Hippocampal formation (tissue), 2 donors: ENCODE results near the gene CXCL17.
"Not testable (repeated sequence)": the region's sequence is repeated elsewhere in the genome, so short reads cannot be mapped to it uniquely, and the experiment has no call there.

Experiments
- DNase-seq, 2 donors: peaks; one replicate each; lab custom pipeline; 2025; lab: John Stamatoyannopoulos, UW

CXCL17 gene, protein sequence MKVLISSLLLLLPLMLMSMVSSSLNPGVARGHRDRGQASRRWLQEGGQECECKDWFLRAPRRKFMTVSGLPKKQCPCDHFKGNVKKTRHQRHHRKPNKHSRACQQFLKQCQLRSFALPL

DNA sequence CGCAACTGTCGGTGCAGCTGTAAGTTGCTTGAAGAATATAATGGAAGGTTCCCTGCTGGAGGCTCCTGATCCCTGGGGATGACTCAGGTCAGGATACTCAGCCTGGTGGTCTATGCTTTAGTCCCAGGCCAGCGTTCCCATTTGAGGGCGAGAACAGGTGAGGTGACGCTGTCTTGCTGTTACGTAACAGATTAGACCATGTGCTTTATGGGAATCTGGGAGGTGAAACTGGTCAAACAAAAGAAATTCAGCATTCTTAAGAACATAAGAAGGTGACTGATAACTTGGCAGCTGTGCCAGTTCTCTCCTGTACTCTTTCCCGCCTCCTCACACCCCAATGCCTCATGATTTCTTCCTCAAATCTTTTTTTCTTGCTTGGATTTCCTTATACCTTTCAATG lies at the start of gene CXCL17:
TSS of gene CXCL17 (minus strand) at position 114 of the 400 bp plus-strand sequence. CDS start 114 bp downstream, outside the sequence.
- DNase-seq: no peak

DNA sequence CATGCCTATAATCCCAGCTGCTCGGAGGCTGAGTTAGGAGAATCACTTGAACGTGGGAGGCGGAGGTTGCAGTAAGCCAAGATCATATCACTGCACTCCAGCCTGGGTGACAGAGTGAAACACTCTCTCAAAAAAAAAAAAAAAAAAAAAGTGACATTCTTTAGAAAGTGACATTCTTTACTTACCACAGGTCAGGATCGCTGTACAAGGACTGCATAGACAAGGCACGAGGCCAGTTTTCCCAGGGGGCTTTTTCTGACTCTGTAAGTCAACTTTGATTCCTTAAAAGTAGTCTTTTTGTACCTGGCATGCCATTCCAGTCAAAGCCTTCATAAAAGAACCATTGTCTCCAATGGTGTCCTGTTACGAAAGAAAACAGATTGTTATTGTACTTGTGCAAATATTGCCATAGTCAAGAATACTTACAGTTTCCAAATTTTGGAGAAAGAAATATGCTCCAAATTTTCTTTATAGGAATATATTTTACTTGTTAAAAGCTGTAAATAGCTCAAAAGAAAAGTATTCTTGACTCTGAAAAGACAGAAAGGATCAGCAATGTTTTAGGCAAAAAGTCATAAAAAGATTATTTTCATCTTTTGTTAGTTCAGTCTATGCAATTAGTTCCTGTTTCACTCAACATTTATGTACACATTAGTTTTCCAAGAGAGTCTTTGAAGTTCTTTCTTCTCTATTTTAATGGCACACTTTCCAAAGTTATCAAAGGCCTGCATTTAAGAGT lies 46.2 kb upstream of the CXCL17 start:
- DNase-seq: no peak

DNA sequence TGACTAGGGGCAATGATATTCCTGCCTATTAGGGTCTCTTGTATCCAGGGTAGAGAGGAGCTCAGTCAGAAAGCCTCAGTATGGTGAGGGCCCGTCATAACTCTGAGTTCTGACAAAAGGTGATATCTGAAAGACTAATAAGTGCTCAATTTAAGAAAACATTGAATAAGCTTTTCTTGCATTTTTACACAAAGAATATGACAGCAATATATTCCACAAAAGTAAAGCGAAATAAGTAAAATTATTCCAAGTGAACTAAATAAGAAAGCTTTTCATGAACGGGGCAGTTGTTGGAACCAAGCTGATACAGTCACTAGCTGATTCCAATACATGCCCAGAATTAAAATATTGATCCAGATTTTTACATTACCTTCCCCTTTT lies 45.0 kb upstream of the CXCL17 start:
- DNase-seq: no peak

DNA sequence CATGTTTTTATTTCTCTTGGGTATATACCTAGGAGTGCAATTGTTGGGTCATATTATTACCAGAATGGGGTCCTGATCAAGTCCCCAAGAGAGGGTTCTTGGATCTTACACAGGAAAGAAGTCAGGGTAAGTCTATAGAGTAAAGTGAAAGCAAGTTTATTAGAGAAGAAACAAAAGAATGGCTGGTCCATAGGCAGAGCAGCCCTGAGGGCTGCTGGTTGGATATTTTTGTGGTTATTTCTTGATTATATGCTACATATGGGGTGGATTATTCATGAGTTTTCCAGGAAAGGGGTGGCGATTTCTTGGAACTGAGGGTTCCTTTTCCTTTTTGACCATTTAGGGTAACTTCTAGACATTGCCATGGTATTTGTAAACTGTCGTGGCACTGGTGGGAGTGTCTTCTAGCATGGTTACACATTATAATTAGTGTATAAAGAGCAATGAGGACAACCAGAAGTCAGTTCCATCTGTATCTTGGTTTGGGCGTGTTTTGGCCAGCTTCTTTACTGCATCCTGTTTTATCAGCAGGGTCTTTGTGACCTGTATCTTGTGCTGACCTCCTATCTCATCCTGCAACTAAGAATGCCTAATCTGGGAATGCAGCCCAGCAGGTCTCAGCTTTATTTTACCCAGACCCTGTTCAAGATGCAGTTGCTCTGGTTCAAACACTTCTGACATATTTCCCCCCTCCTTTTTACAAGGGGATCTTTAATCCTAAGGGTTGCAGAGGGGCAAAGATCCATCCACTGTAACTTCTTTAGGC lies 44.5 kb upstream of the CXCL17 start:
- DNase-seq: no peak

DNA sequence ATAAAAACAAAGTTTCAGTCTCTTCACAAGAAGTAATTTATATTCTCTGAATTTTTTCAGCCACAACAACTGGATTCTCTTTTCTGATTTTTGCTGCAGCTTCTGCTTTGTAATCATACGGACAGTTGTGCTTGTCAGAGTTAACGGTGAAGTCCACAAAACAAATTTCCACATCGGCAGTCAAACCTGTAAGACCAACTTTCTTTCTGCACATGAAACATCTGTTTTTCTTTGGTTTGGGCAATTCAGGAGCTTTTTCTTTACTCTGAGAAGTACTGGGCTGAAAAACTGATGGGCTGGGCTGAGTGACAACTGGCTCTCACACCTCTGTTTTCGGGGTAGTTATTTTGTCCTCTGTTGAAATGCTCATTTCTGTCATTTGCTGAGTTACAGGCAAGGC lies 42.3 kb upstream of the CXCL17 start:
- DNase-seq: not testable (repeated sequence)

DNA sequence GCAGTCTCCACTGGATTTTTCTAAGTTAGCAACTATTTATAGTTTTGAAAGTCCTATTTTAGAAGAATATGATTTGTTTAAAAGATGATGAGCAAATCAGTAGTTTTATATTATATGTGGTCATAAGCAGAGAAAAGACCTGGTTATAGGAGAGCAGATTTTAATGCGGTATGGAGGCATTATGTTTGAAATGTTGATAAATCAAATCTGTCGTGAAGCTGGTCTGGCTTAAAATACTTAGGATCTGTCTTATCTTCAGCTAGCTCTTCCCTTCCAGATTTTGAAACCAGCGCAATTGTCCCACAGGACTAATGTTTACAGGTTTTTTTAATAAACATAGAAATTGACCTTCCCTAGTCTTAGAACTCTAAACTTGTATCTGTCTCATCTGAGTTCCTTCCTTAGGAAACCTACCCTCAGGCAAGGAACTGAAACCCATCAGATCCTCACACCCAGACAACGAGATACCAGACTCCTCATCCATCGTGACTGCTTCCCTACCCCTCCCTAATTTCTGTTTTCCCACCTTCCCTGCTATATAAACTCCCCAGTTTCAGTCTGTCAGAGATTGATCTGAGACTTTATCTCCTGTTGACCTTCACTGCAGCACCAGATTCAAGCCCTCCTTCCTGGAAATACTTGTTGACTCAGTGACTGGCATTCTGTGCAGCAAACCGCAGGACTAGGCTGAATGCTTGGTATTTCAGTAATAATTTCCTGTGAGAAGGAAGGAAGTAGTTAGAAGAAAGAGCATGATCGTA lies 37.8 kb upstream of the CXCL17 start:
- no peak for DNase-seq

DNA sequence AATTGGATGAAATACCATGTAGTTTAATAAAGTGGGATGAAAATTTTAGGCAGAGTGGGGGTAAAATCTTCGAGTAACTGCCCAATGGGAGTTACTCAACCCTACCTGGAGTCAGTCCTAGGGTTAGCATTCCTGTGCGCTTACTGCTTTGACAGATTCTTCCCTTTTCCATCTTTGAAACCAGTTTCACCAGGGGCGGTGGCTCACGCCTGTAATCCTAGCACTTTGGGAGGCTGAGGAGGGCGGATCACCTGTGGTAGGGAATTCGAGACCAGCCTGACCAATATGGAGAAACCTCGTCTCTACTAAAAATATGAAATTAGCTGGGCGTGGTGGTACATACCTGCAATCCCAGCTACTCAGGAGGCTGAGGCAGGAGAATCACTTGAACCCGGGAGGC lies 37.0 kb upstream of the CXCL17 start:
- DNase-seq: no peak

DNA sequence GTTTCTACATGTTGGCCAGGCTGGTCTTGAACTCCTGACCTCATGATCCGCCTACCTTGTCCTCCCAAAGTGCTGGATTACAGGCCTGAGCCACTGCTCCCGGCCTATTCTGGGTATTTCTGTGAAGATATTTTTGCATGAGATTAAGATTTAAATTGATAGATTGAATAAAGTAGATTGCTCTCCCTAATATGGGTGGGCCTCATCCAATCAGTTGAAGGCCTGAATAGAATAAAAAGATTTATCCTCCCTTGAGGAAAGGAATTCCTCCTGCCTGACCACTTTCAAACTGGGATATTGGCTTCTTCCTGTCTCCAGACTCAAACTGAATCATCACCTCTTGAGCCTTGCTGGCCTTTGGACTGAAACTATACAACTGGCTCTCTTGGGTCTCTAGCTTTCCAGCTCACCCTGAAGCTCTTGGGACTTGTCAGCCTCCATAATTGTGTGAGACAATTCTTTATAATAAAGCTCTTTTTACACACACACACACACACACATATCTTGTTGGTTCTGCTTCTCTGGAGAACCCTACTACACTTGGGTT lies 36.1 kb upstream of the CXCL17 start:
- DNase-seq: no peak

DNA sequence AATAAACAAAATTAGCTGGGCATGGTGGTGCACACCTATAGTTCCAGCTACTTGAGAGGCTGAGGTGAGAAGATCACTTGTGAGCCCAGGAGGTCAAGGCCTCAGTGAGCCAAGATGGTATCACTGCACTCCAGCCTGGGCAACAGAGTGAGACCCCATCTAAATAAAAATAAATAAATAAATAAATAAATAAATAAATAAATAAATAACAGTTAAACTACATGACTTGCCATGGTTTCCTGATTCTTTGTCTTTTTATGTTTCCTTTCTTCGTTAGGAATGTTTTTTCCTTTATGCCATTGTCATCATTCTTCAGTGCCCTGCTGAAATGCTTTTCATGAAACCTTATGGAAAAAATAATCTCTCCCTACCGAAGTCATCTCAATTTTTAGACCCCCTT lies 35.2 kb upstream of the CXCL17 start:
- DNase-seq: no peak

DNA sequence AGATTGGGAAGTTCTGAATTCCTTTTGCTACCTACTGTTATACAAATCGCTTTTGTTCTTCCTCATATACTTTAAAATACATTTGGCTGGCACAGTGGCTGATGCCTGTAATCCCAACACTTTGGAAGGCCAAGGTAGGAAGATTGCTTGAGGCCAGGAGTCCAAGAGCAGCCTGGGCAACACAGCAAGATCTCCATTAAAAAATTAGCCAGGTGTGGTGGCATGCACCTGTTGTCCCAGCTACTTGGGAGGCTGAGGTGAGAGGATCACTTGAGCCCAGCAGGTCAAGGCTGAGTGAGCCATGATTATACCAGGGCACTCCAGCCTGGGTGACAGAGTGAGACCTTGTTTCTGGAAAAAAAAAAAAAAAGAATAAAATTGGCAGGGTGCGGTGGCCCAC lies 34.4 kb upstream of the CXCL17 start:
- DNase-seq: no peak

DNA sequence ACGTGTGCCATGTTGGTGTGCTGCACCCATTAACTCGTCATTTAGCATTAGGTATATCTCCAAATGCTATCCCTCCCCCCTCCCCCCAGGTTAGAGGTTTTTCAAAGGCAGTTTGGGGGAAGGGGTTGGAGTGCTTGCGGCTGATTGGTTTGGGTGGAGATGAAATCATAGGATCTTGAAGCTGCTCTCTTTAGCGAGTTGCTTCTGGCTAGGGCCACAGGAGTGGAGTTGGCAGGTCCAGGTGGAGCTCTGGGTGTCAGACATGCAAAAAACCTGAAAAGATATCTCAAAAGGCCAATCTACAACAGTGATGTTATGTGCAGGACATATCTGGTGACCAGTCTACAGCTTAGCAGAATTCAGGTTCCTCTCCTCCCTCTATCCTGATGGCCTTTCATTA lies 32.6 kb upstream of the CXCL17 start:
- DNase-seq: no peak

DNA sequence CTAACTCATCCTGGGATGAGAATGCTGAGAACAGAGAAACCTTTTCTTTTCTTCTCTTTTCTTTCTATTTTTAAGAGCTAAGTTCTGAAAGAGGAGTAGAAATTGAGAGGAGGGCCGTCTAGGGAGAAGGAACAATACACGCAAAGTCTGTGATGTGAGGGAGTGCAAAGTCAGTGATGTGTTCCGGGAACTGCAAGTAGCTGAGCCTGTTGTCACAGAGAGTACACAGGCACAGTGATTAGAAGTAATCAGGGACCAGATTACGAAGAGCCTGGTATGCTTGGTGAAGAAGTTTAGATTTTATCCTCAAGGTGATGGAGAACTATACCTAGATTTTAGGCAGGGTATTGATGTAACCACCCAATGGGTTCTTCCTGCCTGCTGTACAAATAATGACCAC lies 32.0 kb upstream of the CXCL17 start:
- DNase-seq: peak in 1 of 2 donors; percentile 13

DNA sequence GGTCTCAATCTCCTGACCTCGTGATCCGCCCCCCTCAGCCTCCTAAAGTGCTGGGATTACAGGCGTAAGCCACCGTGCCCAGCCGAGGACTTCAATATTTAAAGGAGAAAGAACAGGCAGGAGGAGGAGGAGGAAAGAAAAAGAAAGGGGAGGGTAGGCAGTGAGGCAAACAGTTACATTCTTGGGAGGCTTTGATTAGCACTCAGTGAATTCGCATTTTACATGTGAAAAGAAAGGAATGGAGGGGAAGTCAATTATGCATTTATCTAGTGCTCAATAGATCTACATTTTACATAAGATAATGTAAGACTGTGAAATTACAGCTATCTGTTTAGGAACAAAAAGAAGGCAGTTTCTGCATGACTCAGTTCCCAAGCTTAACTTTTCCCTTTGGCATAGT lies 30.9 kb upstream of the CXCL17 start:
- DNase-seq: no peak

DNA sequence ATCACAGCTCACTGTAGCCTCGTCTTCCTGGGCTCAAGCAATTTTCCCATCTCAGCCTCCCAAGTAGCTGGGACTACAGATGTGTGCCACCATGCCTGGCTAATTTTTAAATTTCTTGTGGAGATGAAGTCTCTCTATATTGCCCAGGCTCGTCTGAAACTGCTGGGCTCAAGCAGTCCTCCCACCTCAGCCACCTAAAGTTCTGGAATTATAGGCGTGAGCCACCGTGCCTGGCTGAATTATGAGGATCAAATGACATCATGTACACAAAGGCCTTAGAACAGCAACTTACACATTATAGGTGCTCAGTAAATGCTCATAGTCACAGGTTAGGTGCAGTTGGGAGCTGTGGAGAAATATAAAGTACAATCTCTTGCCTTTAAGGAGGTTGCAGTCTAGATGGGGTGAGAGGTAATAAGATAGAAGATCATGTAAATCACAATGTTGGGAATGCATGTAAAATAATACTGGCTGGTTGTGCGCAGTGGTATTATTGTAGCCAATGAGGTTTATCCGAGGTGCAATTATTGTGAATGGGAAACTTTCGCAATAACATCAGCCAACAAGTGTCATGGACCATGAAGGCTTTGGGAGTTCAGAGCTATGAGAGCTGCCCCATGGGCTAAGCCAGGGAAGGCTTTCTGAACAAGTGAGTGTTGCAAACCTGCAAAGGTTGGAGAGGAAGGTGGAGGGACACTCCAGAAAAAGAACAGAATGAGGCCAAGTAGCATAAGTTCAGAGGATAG lies 29.8 kb upstream of the CXCL17 start:
- DNase-seq: no peak

DNA sequence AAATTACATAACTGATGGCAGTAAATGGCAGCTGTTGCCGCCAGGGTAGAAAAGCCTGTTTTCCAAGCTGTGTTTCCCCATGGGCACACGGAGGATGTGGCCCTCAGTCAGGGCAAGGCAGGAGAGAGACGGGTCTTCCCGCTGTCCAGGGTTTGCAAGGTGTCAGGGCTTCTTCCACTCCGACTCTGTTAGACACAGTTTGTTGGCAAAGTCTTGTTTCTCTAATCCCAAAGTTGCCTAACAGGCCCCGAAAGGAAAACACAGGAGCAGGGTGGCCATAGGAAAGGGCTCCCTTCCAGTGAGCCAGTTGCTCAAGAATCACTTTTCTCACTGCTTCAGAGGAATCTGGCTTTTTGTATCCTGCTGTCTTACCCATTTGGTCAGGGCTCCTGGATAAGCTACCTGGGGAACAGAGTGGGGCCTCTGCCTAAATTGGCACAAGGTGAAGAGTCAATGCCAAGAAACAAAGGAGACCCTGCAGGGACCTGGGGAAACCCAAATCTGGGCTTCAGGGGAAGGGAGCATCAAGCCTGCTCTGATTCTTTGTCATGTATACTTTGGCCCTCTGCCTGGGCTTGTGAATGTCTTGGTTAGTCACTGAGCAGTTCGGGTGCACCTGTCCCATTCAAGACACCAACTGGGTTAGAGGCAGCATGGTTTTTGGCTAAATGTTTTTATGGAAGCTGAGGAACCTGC lies 29.0 kb upstream of the CXCL17 start:
- DNase-seq: no peak

DNA sequence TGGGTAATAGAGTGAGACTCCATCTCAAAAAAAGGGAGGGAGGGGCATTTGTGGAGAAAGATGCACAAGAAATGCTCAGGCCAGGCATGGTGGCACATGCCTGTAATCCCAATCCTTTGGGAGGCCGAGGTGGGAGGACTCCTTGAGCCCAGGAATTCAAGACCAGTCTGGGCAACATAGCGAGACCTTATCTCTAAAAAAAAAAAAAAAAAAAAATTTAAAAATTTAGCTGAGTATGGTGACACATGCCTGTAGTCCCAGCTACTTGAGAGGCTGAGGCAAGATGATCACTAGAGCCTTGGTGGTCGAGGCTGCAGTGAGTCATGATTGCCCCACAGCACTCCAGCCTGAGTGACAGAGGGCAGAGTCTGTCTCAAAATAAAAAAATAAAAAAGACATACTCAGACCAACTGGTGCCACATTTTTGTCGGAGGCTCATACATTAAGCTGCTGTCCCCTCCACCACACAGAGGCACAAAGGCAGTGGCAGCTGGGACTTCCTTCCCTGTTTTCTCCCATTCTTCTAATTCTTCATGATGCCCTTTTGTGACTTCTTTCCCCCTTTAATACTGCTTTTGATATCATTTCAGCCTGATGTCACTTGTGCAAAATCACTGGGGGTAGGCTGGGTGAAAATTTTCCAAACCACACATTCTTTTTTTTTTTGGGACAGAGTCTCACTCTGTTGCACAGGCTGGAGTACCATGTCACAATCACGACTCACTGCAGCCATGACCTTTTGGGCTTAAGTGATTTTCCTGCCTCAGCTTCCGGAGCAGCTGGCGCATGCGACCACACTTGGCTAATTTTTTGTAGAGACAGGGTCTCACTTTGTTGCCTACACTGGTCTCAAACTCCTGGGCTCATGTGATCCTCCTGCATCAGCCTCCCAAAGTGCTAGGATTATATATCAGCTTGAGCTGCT lies 26.8 kb upstream of the CXCL17 start:
- no peak for DNase-seq

DNA sequence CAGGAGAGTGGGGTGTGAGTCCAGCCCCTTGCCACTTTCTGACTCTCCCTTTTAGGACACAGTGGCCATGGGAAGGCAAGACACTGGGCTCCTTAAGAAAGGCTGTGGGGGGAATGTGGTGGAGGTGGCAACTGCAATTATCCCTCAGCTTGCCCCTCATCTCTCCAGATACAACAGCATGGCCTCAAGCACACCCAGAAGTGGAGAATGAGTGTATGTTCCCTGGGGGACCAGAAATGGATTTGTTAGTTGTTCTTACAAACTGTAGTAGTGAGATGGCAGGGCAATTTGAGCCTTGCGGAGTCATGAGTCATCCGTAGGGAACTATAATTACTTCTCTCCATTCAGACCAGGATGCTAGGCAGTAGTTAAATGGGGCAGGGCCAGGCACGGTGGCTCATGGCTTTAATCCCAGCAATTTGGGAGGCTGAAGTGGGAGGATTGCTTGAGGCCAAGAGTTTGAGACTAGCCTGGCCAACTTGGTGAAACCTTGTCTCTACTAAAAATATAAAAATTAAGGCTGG lies 25.6 kb upstream of the CXCL17 start:
- DNase-seq: no peak

DNA sequence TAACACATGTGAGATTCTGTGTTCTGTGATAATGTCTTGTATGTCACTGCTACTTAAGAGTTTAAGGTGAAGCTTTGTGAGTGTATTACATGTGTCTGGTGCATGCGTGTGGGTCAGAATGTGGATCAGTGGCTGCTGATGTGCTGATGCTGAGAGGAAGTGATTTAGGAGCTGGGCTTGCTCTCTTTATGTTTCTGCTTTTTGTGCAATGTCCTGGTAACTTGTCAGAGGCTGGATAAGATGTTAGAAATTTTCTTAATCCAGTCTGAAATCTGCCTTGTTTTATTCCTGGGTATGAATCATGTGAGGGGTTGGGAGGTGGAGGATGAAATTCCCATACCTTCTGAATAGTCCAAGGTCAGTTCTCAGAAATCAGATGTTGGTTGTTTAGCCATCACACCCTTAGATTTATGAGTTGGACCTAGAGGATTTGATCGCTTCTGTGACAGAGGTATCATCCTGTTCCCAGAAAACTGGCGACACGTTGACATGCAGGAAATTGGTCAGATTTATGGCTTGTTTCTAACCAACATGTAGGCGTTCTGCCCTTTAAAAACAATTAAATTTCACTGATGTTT lies 24.5 kb upstream of the CXCL17 start:
- DNase-seq: no peak

DNA sequence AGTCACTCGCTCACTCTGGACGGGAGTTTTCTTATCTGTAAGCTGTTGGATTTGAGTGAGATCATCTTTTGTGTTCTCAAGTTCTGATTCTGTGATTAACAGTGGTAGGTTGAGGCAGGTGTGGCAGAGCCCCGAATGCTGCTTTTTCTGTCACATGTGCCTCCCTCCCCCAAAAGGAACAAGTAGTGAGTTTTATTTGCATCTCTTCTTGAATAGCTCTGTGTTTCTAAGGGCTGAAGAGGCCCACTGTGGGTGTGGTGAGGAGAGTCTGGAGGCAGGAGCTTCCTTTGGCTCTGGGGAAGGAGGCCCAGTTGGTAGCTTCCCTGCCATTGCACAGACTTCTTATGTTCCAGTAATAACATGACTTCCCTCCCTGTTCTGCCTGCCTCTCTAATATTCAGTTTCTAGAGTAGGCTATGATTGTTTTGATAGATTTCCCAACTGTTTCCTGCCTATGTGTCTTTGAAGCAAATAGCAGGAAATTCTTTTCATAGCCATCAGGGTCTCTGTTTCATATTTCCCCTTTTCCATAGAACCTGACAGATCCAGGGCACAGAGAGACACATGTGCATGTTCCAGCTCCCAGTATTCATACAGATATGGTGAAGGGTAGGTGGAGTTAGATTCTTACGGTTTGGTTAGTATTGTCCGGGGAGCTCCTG lies 23.9 kb upstream of the CXCL17 start:
- no peak for DNase-seq
